Measurements from ENCODE around the gene CFDP1. TPM values are rescaled to one million over a fixed set of nuclear protein-coding genes. Genes with fewer than 3 reads are reported as not detected.

Gene CFDP1
- polyA plus RNA-seq, 2 of the 4 experiments (the other 2 are of a cell fraction), result 70.2 to 72.8 TPM

- DNase-seq (ENCODE audit: low read depth in 1 of 2, low spot score in 1 of 2), result peak in 1 of 2 experiments; percentile 91
- POLR2A ChIA-PET, result interaction anchor here (0.6 to 3.4 kb wide), 7 partner anchors 11 to 183 kb away, joined by 3 to 15 read pairs (median 4); partner anchors contain the start of gene CFDP1
- Histone ChIP-seq H3K27ac (peak overlapping the region; percentile 89 to 99), H3K4me2 (peak overlapping the region; percentile 97), H3K4me1 (peaks cover 83% of the 10 kb centered on the region), H3K4me3 (peak overlapping the region; percentile 74), H3K9me3 (no peaks in the 10 kb centered on the region)
- no peak for FAIRE-seq
- no CpG with 5 or more reads among the region's 59 CpGs for WGBS (ENCODE audit: missing lambda C conversion rate)
- TF ChIP-seq RAD21 (conservative IDR thresholded peaks at IDR 0.05 in 1 of 2, IDR thresholded peaks at IDR 0.05 in 1 of 2) (0 out of 5 replicates have a peak, but pooled peaks of 1 of the 2 experiments have one; percentile 4), SREBF2 (IDR thresholded peaks at IDR 0.05) (no peak), FOSL2 (IDR thresholded peaks at IDR 0.05) (no peak), FOSL2 (CRISPR knock-in tag; IDR thresholded peaks at IDR 0.05) (0 out of 2 replicates have a peak, but pooled peaks have one; percentile 23)
- CTCF ChIA-PET, result interaction anchor here (0.6 to 11.7 kb wide), 10 partner anchors 11 to 173 kb away, joined by 3 to 139 read pairs (median 4); no protein-coding TSS in a partner anchor
- ATAC-seq, result peak; percentile 41 to 51
Observed at GRCh38 chr16:75250809-75251279, 182.5 kb downstream of the CFDP1 start.

- no peaks in the 10 kb centered on the region for H3K9me3 ChIP-seq
- ChIA-PET CTCF (interaction anchor here (0.6 to 11.7 kb wide), 10 partner anchors 12 to 174 kb away, joined by 3 to 139 read pairs (median 4); no protein-coding TSS in a partner anchor), POLR2A (interaction anchor here (0.6 to 3.4 kb wide), 8 partner anchors 11 to 184 kb away, joined by 3 to 15 read pairs (median 4); partner anchors contain the start of gene CFDP1)
- 3% methylated on average over 20 of the region's 29 CpGs for WGBS (ENCODE audit: missing lambda C conversion rate)
- ATAC-seq, result peak; percentile 0 to 1; a peak in 2 of 6 replicates
- TF ChIP-seq ATOH8 (CRISPR knock-in tag; IDR thresholded peaks at IDR 0.05; ENCODE audit: low read depth) (no peak), RAD21 (conservative IDR thresholded peaks at IDR 0.05 in 1 of 2, IDR thresholded peaks at IDR 0.05 in 1 of 2) (0 out of 5 replicates have a peak, but pooled peaks of 1 of the 2 experiments have one; percentile 8)
- DNase-seq (ENCODE audit: low read depth in 1 of 2, low spot score in 1 of 2), result peak in 1 of 2 experiments; percentile 63
- peak overlapping the region; percentile 89 to 99 for H3K27ac ChIP-seq
- H3K4me3 ChIP-seq, result peak overlapping the region; percentile 74
- H3K4me2 ChIP-seq, result peak overlapping the region; percentile 97
- FAIRE-seq, result no peak
- H3K4me1 ChIP-seq, result peaks cover 86% of the 10 kb centered on the region
Observed at GRCh38 chr16:75250089-75250808, 183.1 kb downstream of the CFDP1 start.

GRCh38 chr16:75249441-75249840 is 183.9 kb downstream of the CFDP1 start:
- no peak for FAIRE-seq
- CTCF ChIA-PET, result interaction anchor here (1.0 to 11.7 kb wide), 5 partner anchors 11 to 137 kb away, joined by 3 to 139 read pairs (median 6); no protein-coding TSS in a partner anchor
- POLR2A ChIA-PET, result interaction anchor here (0.8 to 3.4 kb wide), 2 partner anchors 56 to 136 kb away, joined by 3 to 15 read pairs; no protein-coding TSS in a partner anchor

GRCh38 chr16:75248536-75249380 is 184.5 kb downstream of the CFDP1 start:
- DNase-seq (ENCODE audit: low read depth in 1 of 2, low spot score in 1 of 2) (no peak), ATAC-seq (no peak), FAIRE-seq (no peak)
- H3K4me3 ChIP-seq, result no peak overlapping the region
- CTCF ChIA-PET, result interaction anchor here (1.0 to 11.7 kb wide), 5 partner anchors 10 to 138 kb away, joined by 3 to 139 read pairs (median 6); no protein-coding TSS in a partner anchor
- TF ChIP-seq EHMT2 (IDR thresholded peaks at IDR 0.05; ENCODE audit: low read depth), result no peak
- TF ChIP-seq ZFP36 (IDR thresholded peaks at IDR 0.05; ENCODE audit: borderline replicate concordance, partially characterized antibody), result no peak
- no peak for TF ChIP-seq SMC3 (IDR thresholded peaks at IDR 0.05)
- TF ChIP-seq FOSB (CRISPR knock-in tag; IDR thresholded peaks at IDR 0.05), result no peak
- TF ChIP-seq NPAS2 (CRISPR knock-in tag; IDR thresholded peaks at IDR 0.05; ENCODE audit: borderline replicate concordance), result no peak
- no peak for TF ChIP-seq TFCP2L1 (CRISPR knock-in tag; IDR thresholded peaks at IDR 0.05)
- TF ChIP-seq POLR2AphosphoS2 (conservative IDR thresholded peaks at IDR 0.05; ENCODE audit: low read length), result no peak
- TF ChIP-seq ATOH8 (CRISPR knock-in tag; IDR thresholded peaks at IDR 0.05; ENCODE audit: low read depth), result no peak
- no peak for TF ChIP-seq HDAC2 (IDR thresholded peaks at IDR 0.05)
- peak overlapping the region in 1 of 2 experiments; percentile 99; a peak in 3 of 6 replicates for H3K27ac ChIP-seq
- WGBS (ENCODE audit: missing lambda C conversion rate), result 92% methylated on average over 17 of the region's 17 CpGs
- H3K4me2 ChIP-seq, result peak overlapping the region; percentile 97
- peaks cover 86% of the 10 kb centered on the region for H3K4me1 ChIP-seq
- no peaks in the 10 kb centered on the region for H3K9me3 ChIP-seq
- POLR2A ChIA-PET, result interaction anchor here (3.4 kb wide), 1 partner anchor 57 kb away, joined by 15 read pairs; no protein-coding TSS in a partner anchor

More at GRCh38 chr16:75249441-75249840, 183.9 kb downstream of the CFDP1 start:
- peak overlapping the region; percentile 97 for H3K4me2 ChIP-seq
- WGBS (ENCODE audit: missing lambda C conversion rate), result 66% methylated on average over 5 of the region's 5 CpGs
- H3K4me1 ChIP-seq, result peaks cover 86% of the 10 kb centered on the region
- ATAC-seq (no peak), DNase-seq (ENCODE audit: low read depth in 1 of 2, low spot score in 1 of 2) (no peak)
- TF ChIP-seq RNF2 (IDR thresholded peaks at IDR 0.05; ENCODE audit: borderline replicate concordance, low read depth), result no peak
- no peak for TF ChIP-seq CBX2 (IDR thresholded peaks at IDR 0.05; ENCODE audit: borderline replicate concordance, low read depth)
- no peak for TF ChIP-seq TP53 (CRISPR knock-in tag; IDR thresholded peaks at IDR 0.05)
- TF ChIP-seq NPAS2 (CRISPR knock-in tag; IDR thresholded peaks at IDR 0.05; ENCODE audit: borderline replicate concordance), result no peak
- no peak for TF ChIP-seq POLR2AphosphoS2 (conservative IDR thresholded peaks at IDR 0.05; ENCODE audit: low read length)
- TF ChIP-seq ZC3H11A (IDR thresholded peaks at IDR 0.05), result no peak
- no peak for TF ChIP-seq MAZ (IDR thresholded peaks at IDR 0.05; ENCODE audit: borderline replicate concordance, low read depth, low read length)
- no peak for TF ChIP-seq TFCP2L1 (CRISPR knock-in tag; IDR thresholded peaks at IDR 0.05)
- no peaks in the 10 kb centered on the region for H3K9me3 ChIP-seq
- peak overlapping the region; percentile 89 to 99; a peak in 4 of 6 replicates for H3K27ac ChIP-seq
- H3K4me3 ChIP-seq, result peak overlapping the region; percentile 74
